PC-3 (cell line): ENCODE data around the gene HIPK2. TPM values are rescaled to one million over a fixed set of nuclear protein-coding genes. Genes with fewer than 3 reads are reported as not detected.

Experiments used
- ATAC-seq: fragments of 200-7000 bp; cut with Tn5 transposase; 2 replicates; pipeline ENCODE4 v1.9.1; 2020; ENCODE audit warnings: mild to moderate bottlenecking, moderate library complexity
- BruUV-seq: library from RNA; stranded (reverse); fragments of 400-500 nt; replicated peaks from 2 replicates; lab custom pipeline; 2021; lab: Mats Ljungman, UMichigan
- CTCF ChIA-PET: fragments of 300-600 bp; sonication (Branson Sonifier 250); formaldehyde crosslinking; loops from one replicate; lab custom pipeline; 2022; ENCODE audit warnings: antibody characterized with exemption; lab: Charles Lee
- POLR2A ChIA-PET: fragments of 300-600 bp; sonication (Branson Sonifier 250); formaldehyde crosslinking; loops from one replicate; lab custom pipeline; 2022; ENCODE audit warnings: antibody characterized with exemption; ENCODE audit not compliant: unreplicated experiment; lab: Charles Lee
- DNase-seq: peaks from one replicate; pipeline ENCODE4 v3.0.0-alpha.2; 2015
- H2AFZ ChIP-seq: fragments of 300-600 bp; sonication (generic); 2 replicates; pipeline ENCODE4 v1.6.0; 2016; ENCODE audit warnings: antibody characterized with exemption, low read length
- H3F3A ChIP-seq: fragments of 300-600 bp; sonication (generic); one replicate; pipeline ENCODE4 v1.6.0; 2017; ENCODE audit warnings: antibody characterized with exemption, low read length, control low read depth, mild to moderate bottlenecking; ENCODE audit not compliant: unreplicated experiment
- H3K27ac ChIP-seq: fragments of 300-600 bp; sonication (generic); 2 replicates; pipeline ENCODE4 v1.5.1; 2016; ENCODE audit warnings: mild to moderate bottlenecking, low read length
- H3K27me3 ChIP-seq: fragments of 300-600 bp; sonication (generic); 2 replicates; pipeline ENCODE4 v1.6.1; 2016; ENCODE audit warnings: low read length, mixed read lengths
- H3K36me3 ChIP-seq: fragments of 300-600 bp; sonication (generic); 2 replicates; pipeline ENCODE4 v1.6.1; 2016; ENCODE audit warnings: low read depth, mixed run types, low read length, mixed read lengths
- H3K4me1 ChIP-seq: fragments of 300-600 bp; sonication (generic); 2 replicates; pipeline ENCODE4 v1.5.1; 2016; ENCODE audit warnings: low read length; ENCODE audit not compliant: insufficient read depth
- H3K4me2 ChIP-seq: fragments of 300-600 bp; sonication (generic); 2 replicates; pipeline ENCODE4 v1.6.0; 2016; ENCODE audit warnings: low read length
- H3K4me3 ChIP-seq: fragments of 300-600 bp; sonication (generic); 2 replicates; pipeline ENCODE4 v1.5.1; 2016; ENCODE audit warnings: mild to moderate bottlenecking, low read length, mixed read lengths
- H3K79me2 ChIP-seq: fragments of 300-600 bp; sonication (generic); 2 replicates; pipeline ENCODE4 v1.6.1; 2017; ENCODE audit warnings: low read length, mixed read lengths
- H3K9ac ChIP-seq: fragments of 300-600 bp; sonication (generic); 2 replicates; pipeline ENCODE4 v1.6.0; 2016; ENCODE audit warnings: mild to moderate bottlenecking, low read length
- H3K9me2 ChIP-seq: fragments of 300-600 bp; sonication (generic); replicated peaks from 2 replicates; pipeline ENCODE4 v1.6.1; 2016; ENCODE audit warnings: mixed run types, low read length, mixed read lengths
- H3K9me3 ChIP-seq: fragments of 300-600 bp; sonication (generic); 2 replicates; pipeline ENCODE4 v1.6.1; 2016; ENCODE audit warnings: low read length, mixed read lengths
- H4K20me1 ChIP-seq: fragments of 300-600 bp; sonication (generic); 2 replicates; pipeline ENCODE4 v1.6.1; 2016; ENCODE audit warnings: low read length, mixed read lengths
- EZH2 ChIP-seq: fragments of 300-600 bp; sonication (generic); IDR thresholded peaks from one replicate; pipeline ENCODE4 v1.6.1; 2017; ENCODE audit warnings: antibody characterized with exemption, mild to moderate bottlenecking, low read length; ENCODE audit not compliant: unreplicated experiment
- EZH2phosphoT487 ChIP-seq: fragments of 300-600 bp; sonication (generic); IDR thresholded peaks from 2 replicates; pipeline ENCODE4 v1.6.1; 2018; ENCODE audit warnings: mild to moderate bottlenecking, antibody characterized with exemption, low read length, borderline replicate concordance
- intact Hi-C: fragments of 100-400 bp; cut with micrococcal nuclease; formaldehyde crosslinking; loops from 2 replicates; pipeline ENCODE4 v1.9.0; 2023
- total RNA-seq: library from RNA; depleted of rRNA; stranded (reverse); fragments of >200 nt; gene quantifications from 2 replicates; pipeline ENCODE4 v1.2.3, GENCODE V29; 2014
- TF ChIP-seq, protein P1 (sequence below): fragments of 300-600 bp; sonication (generic); conservative IDR thresholded peaks from 2 replicates; pipeline ENCODE4 v1.5.1; 2017; ENCODE audit warnings: antibody characterized with exemption, low read depth, mild to moderate bottlenecking, low read length

HIPK2 gene
- total RNA-seq, 1 experiment from 2014 or later = 38.1 TPM

DNA sequence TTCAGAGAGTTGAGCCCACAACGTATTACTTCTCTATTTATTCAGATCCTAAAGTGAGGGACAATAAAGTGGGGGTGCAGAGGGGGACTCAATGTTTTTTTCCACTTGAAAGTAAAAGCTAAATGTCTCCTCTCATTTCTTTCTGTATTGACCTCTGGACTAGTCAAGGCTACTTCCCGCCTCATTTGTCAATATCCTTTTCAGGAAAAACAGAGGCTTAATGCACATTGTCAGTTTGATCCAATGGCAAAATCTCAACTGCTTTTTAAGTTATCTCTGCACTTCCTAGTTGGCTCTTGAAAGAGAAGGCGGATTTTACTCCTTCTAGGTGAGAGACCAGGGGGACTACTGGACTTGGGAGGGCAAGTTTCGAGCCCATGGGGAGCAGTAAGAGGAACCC lies 56.4 kb downstream of the HIPK2 start:
- Histone ChIP-seq H3K27me3 (no peaks in the 10 kb centered on the region), H4K20me1 (peaks cover 37% of the 10 kb centered on the region), H3K79me2 (peaks cover 98% of the 10 kb centered on the region), H3K9me3 (no peaks in the 10 kb centered on the region), H3K27ac (peak overlapping the region; percentile 54), H3K4me2 (peak overlapping the region; percentile 54), H3K4me3 (no peak overlapping the region), H3F3A (no peaks in the 10 kb centered on the region), H3K9ac (peak overlapping the region; percentile 20; the same call in 1 of the 2 replicates), H3K36me3 (peaks cover 12% of the 10 kb centered on the region), H3K9me2 (no peaks in the 10 kb centered on the region), H2AFZ (no peak overlapping the region), H3K4me1 (peaks cover 56% of the 10 kb centered on the region)
- intact Hi-C loops = loop anchor here (1.0 to 2.0 kb wide), 2 partner anchors 10 to 41 kb away; no protein-coding TSS in a partner anchor
- ATAC-seq = no peak
- ChIA-PET CTCF (no interaction called here), POLR2A (interaction anchor here (0.7 kb wide), 1 partner anchor 62 kb away, joined by 3 read pairs; no protein-coding TSS in a partner anchor)
- DNase-seq = no peak
- TF ChIP-seq EZH2 (no peak), EZH2phosphoT487 (no peak)
- TF ChIP-seq, protein P1, sequence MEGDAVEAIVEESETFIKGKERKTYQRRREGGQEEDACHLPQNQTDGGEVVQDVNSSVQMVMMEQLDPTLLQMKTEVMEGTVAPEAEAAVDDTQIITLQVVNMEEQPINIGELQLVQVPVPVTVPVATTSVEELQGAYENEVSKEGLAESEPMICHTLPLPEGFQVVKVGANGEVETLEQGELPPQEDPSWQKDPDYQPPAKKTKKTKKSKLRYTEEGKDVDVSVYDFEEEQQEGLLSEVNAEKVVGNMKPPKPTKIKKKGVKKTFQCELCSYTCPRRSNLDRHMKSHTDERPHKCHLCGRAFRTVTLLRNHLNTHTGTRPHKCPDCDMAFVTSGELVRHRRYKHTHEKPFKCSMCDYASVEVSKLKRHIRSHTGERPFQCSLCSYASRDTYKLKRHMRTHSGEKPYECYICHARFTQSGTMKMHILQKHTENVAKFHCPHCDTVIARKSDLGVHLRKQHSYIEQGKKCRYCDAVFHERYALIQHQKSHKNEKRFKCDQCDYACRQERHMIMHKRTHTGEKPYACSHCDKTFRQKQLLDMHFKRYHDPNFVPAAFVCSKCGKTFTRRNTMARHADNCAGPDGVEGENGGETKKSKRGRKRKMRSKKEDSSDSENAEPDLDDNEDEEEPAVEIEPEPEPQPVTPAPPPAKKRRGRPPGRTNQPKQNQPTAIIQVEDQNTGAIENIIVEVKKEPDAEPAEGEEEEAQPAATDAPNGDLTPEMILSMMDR = no peak
- TSS peak; percentile 66 for BruUV-seq

DNA sequence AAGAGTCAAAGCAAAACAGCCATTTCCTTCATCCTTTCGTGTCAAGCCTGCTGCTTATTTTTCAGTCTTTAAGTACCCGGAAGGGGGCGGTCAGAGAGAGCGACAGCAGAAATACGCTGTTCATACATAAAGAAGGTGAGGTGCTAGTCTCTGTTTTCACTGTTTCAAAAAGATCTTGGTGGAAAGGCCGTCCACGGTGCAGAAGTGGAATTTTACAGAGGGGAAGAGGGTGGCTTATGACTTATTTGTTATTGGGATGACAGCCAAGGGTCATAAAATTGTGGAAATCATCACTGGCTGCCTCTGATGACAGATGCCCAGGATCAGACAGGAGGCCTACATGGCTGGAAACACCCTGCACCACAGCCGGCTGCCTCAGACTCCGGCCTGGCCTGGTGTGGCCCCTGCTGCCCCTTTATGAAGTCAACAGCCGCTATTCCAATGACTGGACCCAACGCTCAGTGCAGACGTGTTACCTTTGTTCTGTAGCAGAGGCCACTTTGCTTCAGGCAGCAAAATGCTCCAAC lies 57.0 kb downstream of the HIPK2 start:
- H3F3A ChIP-seq = no peaks in the 10 kb centered on the region
- H3K9me3 ChIP-seq = no peaks in the 10 kb centered on the region

More for the DNA sequence above, 57.0 kb downstream of the HIPK2 start:
- Histone ChIP-seq H2AFZ (no peak overlapping the region), H3K9ac (peak overlapping the region; percentile 20; the same call in 1 of the 2 replicates), H3K9me2 (no peaks in the 10 kb centered on the region), H3K4me2 (peak overlapping the region; percentile 54), H3K36me3 (peaks cover 17% of the 10 kb centered on the region), H3K27ac (peak overlapping the region; percentile 54), H4K20me1 (peaks cover 36% of the 10 kb centered on the region), H3K79me2 (peaks cover 98% of the 10 kb centered on the region), H3K4me1 (peaks cover 50% of the 10 kb centered on the region), H3K27me3 (no peaks in the 10 kb centered on the region), H3K4me3 (no peak overlapping the region)
- ATAC-seq = peak; percentile 85
- intact Hi-C loops = loop anchor here (1.0 to 2.0 kb wide), 2 partner anchors 11 to 40 kb away; no protein-coding TSS in a partner anchor
- POLR2A ChIA-PET = interaction anchor here (0.7 kb wide), 1 partner anchor 62 kb away, joined by 3 read pairs; no protein-coding TSS in a partner anchor
- TF ChIP-seq EZH2 (no peak), EZH2phosphoT487 (no peak)
- TF ChIP-seq, protein P1 = no peak
- no TSS peak for BruUV-seq
- DNase-seq = peak; percentile 81
- CTCF ChIA-PET = no interaction called here
